HepG2 (cell line): ENCODE results near the gene BCL2L13. TPM values are rescaled to one million over a fixed set of nuclear protein-coding genes. Genes with fewer than 3 reads are reported as not detected.
A peak's percentile ranks its signal among the peaks of the same experiment; 100 is the strongest.

Source experiments
- AHDC1 ChIP-seq: sonication (generic); formaldehyde crosslinking; IDR thresholded peaks from 2 replicates; pipeline ENCODE4 v1.5.1; 2020; ENCODE audit warnings: mild to moderate bottlenecking, missing genetic modification reagents, borderline replicate concordance
- BATF2 ChIP-seq: sonication (generic); formaldehyde crosslinking; IDR thresholded peaks from 2 replicates; pipeline ENCODE4 v1.8.0; 2022; ENCODE audit warnings: mild to moderate bottlenecking, missing genetic modification reagents, moderate library complexity
- BCL6 ChIP-seq: IDR thresholded peaks from 2 replicates; pipeline ENCODE4 v1.6.1; 2016; ENCODE audit warnings: missing genetic modification reagents, missing compliant biosample characterization
- E2F5 ChIP-seq: sonication (generic); formaldehyde crosslinking; conservative IDR thresholded peaks from 2 replicates; pipeline ENCODE4 v1.4.0; 2020; ENCODE audit warnings: missing genetic modification reagents
- GATAD2A ChIP-seq: IDR thresholded peaks from 2 replicates; pipeline ENCODE4 v1.6.1; 2016
- HCFC1 ChIP-seq: fragments of 150-350 bp; IDR thresholded peaks from 2 replicates; pipeline ENCODE4 v1.6.1; 2014; ENCODE audit warnings: low read depth, low read length
- ONECUT2 ChIP-seq: sonication (generic); formaldehyde crosslinking; IDR thresholded peaks from 2 replicates; pipeline ENCODE4 v1.4.0; 2020; ENCODE audit warnings: missing genetic modification reagents
- PHF20 ChIP-seq: sonication (generic); formaldehyde crosslinking; IDR thresholded peaks from 2 replicates; pipeline ENCODE4 v1.5.0; 2020; ENCODE audit warnings: mild to moderate bottlenecking, missing genetic modification reagents
- POLR2A ChIP-seq, 2 experiments: IDR thresholded peaks; 2 replicates each; pipeline ENCODE4 v1.6.1; 2011; ENCODE audit warnings: low read depth in 2 of 2, low read length in 2 of 2, mild to moderate bottlenecking in 1 of 2, moderate library complexity in 1 of 2; ENCODE audit not compliant: insufficient read depth in 1 of 2
- REPIN1 ChIP-seq: sonication (generic); formaldehyde crosslinking; IDR thresholded peaks from 2 replicates; pipeline ENCODE4 v1.8.0; 2022; ENCODE audit warnings: missing genetic modification reagents, low read depth, mild to moderate bottlenecking, borderline replicate concordance
- SMARCC2 ChIP-seq: fragments of 450-650 bp; IDR thresholded peaks from 2 replicates; pipeline ENCODE4 v1.6.1; 2017; ENCODE audit warnings: antibody characterized with exemption, mild to moderate bottlenecking
- SNRNP70 ChIP-seq: fragments of 200-400 bp; formaldehyde crosslinking; IDR thresholded peaks from 2 replicates; pipeline ENCODE4 v1.6.1; 2017; ENCODE audit warnings: mild to moderate bottlenecking, low read depth, low read length, moderate library complexity
- TARDBP ChIP-seq: sonication (generic); formaldehyde crosslinking; IDR thresholded peaks from 2 replicates; pipeline ENCODE4 v1.8.0; 2022; ENCODE audit warnings: mild to moderate bottlenecking, missing genetic modification reagents
- ZBTB3 ChIP-seq: sonication (generic); formaldehyde crosslinking; IDR thresholded peaks from 2 replicates; pipeline ENCODE4 v1.4.0; 2020; ENCODE audit warnings: low read depth, mild to moderate bottlenecking, moderate library complexity, missing genetic modification reagents, borderline replicate concordance
- ZBTB46 ChIP-seq: sonication (generic); formaldehyde crosslinking; IDR thresholded peaks from 2 replicates; pipeline ENCODE4 v1.4.0; 2020; ENCODE audit warnings: mild to moderate bottlenecking, missing genetic modification reagents, borderline replicate concordance
- ZFP62 ChIP-seq: sonication (generic); formaldehyde crosslinking; IDR thresholded peaks from 2 replicates; pipeline ENCODE4 v1.4.0; 2020; ENCODE audit warnings: missing genetic modification reagents
- ZMYM3 ChIP-seq: sonication (generic); formaldehyde crosslinking; IDR thresholded peaks from 2 replicates; pipeline ENCODE4 v1.5.1; 2020; ENCODE audit warnings: mild to moderate bottlenecking, missing genetic modification reagents
- ZNF232 ChIP-seq: sonication (generic); formaldehyde crosslinking; IDR thresholded peaks from 2 replicates; pipeline ENCODE4 v1.4.0; 2020; ENCODE audit warnings: missing genetic modification reagents, borderline replicate concordance
- ZNF562 ChIP-seq: sonication (generic); formaldehyde crosslinking; IDR thresholded peaks from 2 replicates; pipeline ENCODE4 v1.8.0; 2022; ENCODE audit warnings: missing genetic modification reagents, borderline replicate concordance
- ZNF589 ChIP-seq: sonication (generic); formaldehyde crosslinking; conservative IDR thresholded peaks from 2 replicates; pipeline ENCODE4 v1.8.0; 2022; ENCODE audit warnings: mild to moderate bottlenecking, moderate library complexity, missing genetic modification reagents
- ZZZ3 ChIP-seq: sonication (generic); formaldehyde crosslinking; IDR thresholded peaks from 2 replicates; pipeline ENCODE4 v1.4.0; 2020; ENCODE audit warnings: missing genetic modification reagents, mild to moderate bottlenecking, borderline replicate concordance
- polyA plus RNA-seq, 8 experiments: library from polyadenylated mRNA; depleted of rRNA in 3 of 8; stranded (reverse) in 7 of 8; unstranded in 1 of 8; fragments of >200 nt; fragmentation: Illumina TruSeq in 4 of 8; extraction: Trizol in 4 of 8; gene quantifications; 2 replicates each; pipeline versions ENCODE4 v1.2.1 to v1.2.3, GENCODE V29; 2011 to 2016; ENCODE audit warnings: low read depth in 4 of 8, missing spikeins in 1 of 8, mixed read lengths in 1 of 8; ENCODE audit not compliant: insufficient read depth in 1 of 8
- total RNA-seq, 5 experiments: library from RNA; depleted of rRNA; stranded (reverse); fragments of >200 nt; fragmentation: Illumina TruSeq; extraction: Trizol; gene quantifications; 2 replicates each; pipeline ENCODE4 v1.2.3, GENCODE V29; 2016; ENCODE audit warnings: low read depth in 1 of 5

BCL2L13 gene
- total and polyA plus RNA-seq, 2 of the 13 experiments (the other 11 are each of a cell fraction or from before 2014, with no cell fraction given): 13.5 to 14.6 TPM

GRCh38 chr22:17638432-17639246 is at the start of gene BCL2L13 (continued):
- TF ChIP-seq AHDC1 (no peak; the same call in 1 of the 2 replicates), TARDBP (CRISPR knock-in tag) (peak; percentile 36; the same call in 1 of the 2 replicates), E2F5 (CRISPR knock-in tag) (no peak), BCL6 (CRISPR knock-in tag) (no peak), HCFC1 (peak; percentile 46), GATAD2A (CRISPR knock-in tag) (peak; percentile 40), ZNF562 (CRISPR knock-in tag) (no peak), REPIN1 (peak; percentile 72; the same call in 1 of the 2 replicates), ZNF232 (CRISPR knock-in tag) (0 out of 2 replicates have a peak, but pooled peaks have one; percentile 63), ZMYM3 (CRISPR knock-in tag) (0 out of 2 replicates have a peak, but pooled peaks have one; percentile 4), SNRNP70 (no peak), BATF2 (CRISPR knock-in tag) (no peak; the same call in 1 of the 2 replicates), ZFP62 (no peak), POLR2A (IDR thresholded peaks at IDR 0.05; ENCODE audit: insufficient read depth in 1 of 2, low read depth in 2 of 2, low read length in 2 of 2) (peak; percentile 71 to 79), ZZZ3 (peak; percentile 24; the same call in 1 of the 2 replicates), ONECUT2 (CRISPR knock-in tag) (no peak), SMARCC2 (no peak), PHF20 (CRISPR knock-in tag) (peak; percentile 82), ZBTB46 (CRISPR knock-in tag) (no peak), ZNF589 (CRISPR knock-in tag) (no peak), ZBTB3 (CRISPR knock-in tag) (peak; percentile 39; the same call in 1 of the 2 replicates)
